Measurements from ENCODE around the gene ANKRD40.

DNA sequence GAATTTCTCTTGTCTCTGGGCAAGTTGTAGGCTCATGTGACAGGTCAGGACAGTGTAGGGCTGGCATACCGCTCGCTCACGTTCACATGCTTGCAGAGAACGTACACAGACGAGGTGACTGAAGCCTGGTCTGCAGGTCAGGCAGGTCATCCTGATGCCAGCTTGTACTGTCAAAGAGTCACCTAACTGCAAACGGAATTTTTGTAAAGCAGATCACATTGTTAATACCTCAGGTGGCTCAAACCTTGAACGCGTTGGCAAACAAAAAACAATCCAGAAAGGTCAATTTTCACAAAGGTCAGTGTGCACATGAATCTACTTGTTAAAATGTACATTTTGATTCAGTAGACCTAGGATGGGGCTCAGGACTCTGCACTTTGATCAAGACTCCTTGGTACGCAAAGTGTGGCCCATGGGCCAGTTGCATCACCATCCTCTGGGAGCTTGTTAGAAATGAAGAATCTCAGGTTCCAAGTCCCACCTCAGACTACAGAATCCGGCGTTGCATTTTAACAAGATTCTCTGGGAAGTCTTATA is 28.6 kb downstream of the ANKRD40 start:
- TF ChIP-seq, protein P1, sequence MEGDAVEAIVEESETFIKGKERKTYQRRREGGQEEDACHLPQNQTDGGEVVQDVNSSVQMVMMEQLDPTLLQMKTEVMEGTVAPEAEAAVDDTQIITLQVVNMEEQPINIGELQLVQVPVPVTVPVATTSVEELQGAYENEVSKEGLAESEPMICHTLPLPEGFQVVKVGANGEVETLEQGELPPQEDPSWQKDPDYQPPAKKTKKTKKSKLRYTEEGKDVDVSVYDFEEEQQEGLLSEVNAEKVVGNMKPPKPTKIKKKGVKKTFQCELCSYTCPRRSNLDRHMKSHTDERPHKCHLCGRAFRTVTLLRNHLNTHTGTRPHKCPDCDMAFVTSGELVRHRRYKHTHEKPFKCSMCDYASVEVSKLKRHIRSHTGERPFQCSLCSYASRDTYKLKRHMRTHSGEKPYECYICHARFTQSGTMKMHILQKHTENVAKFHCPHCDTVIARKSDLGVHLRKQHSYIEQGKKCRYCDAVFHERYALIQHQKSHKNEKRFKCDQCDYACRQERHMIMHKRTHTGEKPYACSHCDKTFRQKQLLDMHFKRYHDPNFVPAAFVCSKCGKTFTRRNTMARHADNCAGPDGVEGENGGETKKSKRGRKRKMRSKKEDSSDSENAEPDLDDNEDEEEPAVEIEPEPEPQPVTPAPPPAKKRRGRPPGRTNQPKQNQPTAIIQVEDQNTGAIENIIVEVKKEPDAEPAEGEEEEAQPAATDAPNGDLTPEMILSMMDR (IDR thresholded peaks at IDR 0.05; ENCODE audit: low read depth, low read length, poor library complexity, severe bottlenecking), result no peak
- no peak for TF ChIP-seq EZH2phosphoT487 (IDR thresholded peaks at IDR 0.05; ENCODE audit: borderline replicate concordance, low read length)

Data from DOHH2 (cell line).